OCI-LY3 (cell line): Measurements from ENCODE around the gene CDK17.
"Not testable (repeated sequence)": the region's sequence is repeated elsewhere in the genome, so short reads cannot be mapped to it uniquely, and the experiment has no call there.

Experiments used
- H2AFZ ChIP-seq: fragments of 200-600, 300-600 bp; shearing (Covaris generic); 2 replicates; pipeline ENCODE4 v1.6.0; 2014; ENCODE audit warnings: antibody characterized with exemption, low read depth, low read length
- H3K27ac ChIP-seq: fragments of 200-600, 300-600 bp; sonication (generic); 2 replicates; pipeline ENCODE4 v1.5.1; 2014; ENCODE audit warnings: mild to moderate bottlenecking, low read length, moderate library complexity, mixed read lengths
- H3K27me3 ChIP-seq: fragments of 200-600, 300-600 bp; sonication (generic); 2 replicates; pipeline ENCODE4 v1.6.1; 2014; ENCODE audit warnings: low read depth, low read length, mixed read lengths
- H3K36me3 ChIP-seq: fragments of 200-600, 300-600 bp; sonication (generic); replicated peaks from 2 replicates; pipeline ENCODE3; 2014; ENCODE audit warnings: low read depth, low read length, mixed read lengths
- H3K4me1 ChIP-seq: fragments of 300-600, 200-600 bp; sonication (generic); 2 replicates; pipeline ENCODE4 v1.6.1; 2014; ENCODE audit warnings: low read length, mixed read lengths
- H3K4me2 ChIP-seq: fragments of 200-600, 300-600 bp; sonication (generic); 2 replicates; pipeline ENCODE4 v1.6.1; 2014; ENCODE audit warnings: low read length, mixed read lengths
- H3K4me3 ChIP-seq: fragments of 300-600, 200-600 bp; sonication (generic); 2 replicates; pipeline ENCODE4 v1.5.1; 2014; ENCODE audit warnings: antibody characterized with exemption, mild to moderate bottlenecking, low read length, moderate library complexity
- H3K79me2 ChIP-seq: fragments of 300-600, 200-600 bp; shearing (Covaris generic); 2 replicates; pipeline ENCODE4 v1.6.1; 2014; ENCODE audit warnings: mild to moderate bottlenecking, low read length, mixed read lengths
- H3K9ac ChIP-seq: fragments of 300-600, 200-600 bp; shearing (Covaris generic); 2 replicates; pipeline ENCODE4 v1.6.0; 2014; ENCODE audit warnings: mild to moderate bottlenecking, low read length, moderate library complexity
- H3K9me3 ChIP-seq: fragments of 200-600, 300-600 bp; shearing (Covaris generic); 2 replicates; pipeline ENCODE4 v1.6.1; 2014; ENCODE audit warnings: low read length, mixed read lengths; ENCODE audit not compliant: insufficient read depth
- H4K20me1 ChIP-seq: fragments of 200-600, 300-600 bp; sonication (generic); 2 replicates; pipeline ENCODE4 v1.6.1; 2016; ENCODE audit warnings: low read length, mixed read lengths; ENCODE audit not compliant: insufficient read depth
- EZH2phosphoT487 ChIP-seq: fragments of 200-600 bp; shearing (Covaris generic); IDR thresholded peaks from 2 replicates; pipeline ENCODE4 v1.6.1; 2018; ENCODE audit warnings: antibody characterized with exemption, mixed run types, low read depth
- TF ChIP-seq, protein P1 (sequence below): fragments of 200-600, 300-600 bp; sonication (generic); IDR thresholded peaks from 2 replicates; pipeline ENCODE4 v1.5.1; 2014; ENCODE audit warnings: antibody characterized with exemption, low read length, low read depth

Gene CDK17

DNA sequence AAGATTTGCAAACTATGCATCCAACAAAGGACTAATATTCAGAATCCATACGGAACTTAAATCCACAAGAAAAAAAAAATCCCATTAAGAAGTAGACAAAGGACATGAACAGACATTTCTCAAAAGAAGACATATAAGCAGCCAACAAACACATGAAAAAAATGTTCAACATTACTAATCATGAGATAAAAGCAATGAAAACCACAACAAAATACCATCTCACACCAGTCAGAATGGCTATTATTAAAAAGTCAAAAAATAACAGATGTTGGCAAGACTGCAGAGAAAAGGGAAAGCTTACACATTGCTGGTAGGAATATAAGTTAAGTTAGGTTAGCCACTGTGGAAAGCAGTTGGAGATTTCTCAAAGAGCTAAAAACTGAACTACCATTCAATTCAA, 16.2 kb downstream of the CDK17 start:
- H3K4me3 ChIP-seq = no peak overlapping the region
- H3K9ac ChIP-seq = no peak overlapping the region
- no peaks in the 10 kb centered on the region for H3K36me3 ChIP-seq
- no peak for TF ChIP-seq EZH2phosphoT487
- TF ChIP-seq, protein P1, sequence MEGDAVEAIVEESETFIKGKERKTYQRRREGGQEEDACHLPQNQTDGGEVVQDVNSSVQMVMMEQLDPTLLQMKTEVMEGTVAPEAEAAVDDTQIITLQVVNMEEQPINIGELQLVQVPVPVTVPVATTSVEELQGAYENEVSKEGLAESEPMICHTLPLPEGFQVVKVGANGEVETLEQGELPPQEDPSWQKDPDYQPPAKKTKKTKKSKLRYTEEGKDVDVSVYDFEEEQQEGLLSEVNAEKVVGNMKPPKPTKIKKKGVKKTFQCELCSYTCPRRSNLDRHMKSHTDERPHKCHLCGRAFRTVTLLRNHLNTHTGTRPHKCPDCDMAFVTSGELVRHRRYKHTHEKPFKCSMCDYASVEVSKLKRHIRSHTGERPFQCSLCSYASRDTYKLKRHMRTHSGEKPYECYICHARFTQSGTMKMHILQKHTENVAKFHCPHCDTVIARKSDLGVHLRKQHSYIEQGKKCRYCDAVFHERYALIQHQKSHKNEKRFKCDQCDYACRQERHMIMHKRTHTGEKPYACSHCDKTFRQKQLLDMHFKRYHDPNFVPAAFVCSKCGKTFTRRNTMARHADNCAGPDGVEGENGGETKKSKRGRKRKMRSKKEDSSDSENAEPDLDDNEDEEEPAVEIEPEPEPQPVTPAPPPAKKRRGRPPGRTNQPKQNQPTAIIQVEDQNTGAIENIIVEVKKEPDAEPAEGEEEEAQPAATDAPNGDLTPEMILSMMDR = no peak
- no peak overlapping the region for H3K4me2 ChIP-seq
- H3K27me3 ChIP-seq = no peaks in the 10 kb centered on the region
- H3K27ac ChIP-seq = no peak overlapping the region
- H4K20me1 ChIP-seq = peaks cover 12% of the 10 kb centered on the region
- no peaks in the 10 kb centered on the region for H3K9me3 ChIP-seq
- H3K79me2 ChIP-seq = peaks cover 86% of the 10 kb centered on the region
- no peak overlapping the region for H2AFZ ChIP-seq
- no peaks in the 10 kb centered on the region for H3K4me1 ChIP-seq

DNA sequence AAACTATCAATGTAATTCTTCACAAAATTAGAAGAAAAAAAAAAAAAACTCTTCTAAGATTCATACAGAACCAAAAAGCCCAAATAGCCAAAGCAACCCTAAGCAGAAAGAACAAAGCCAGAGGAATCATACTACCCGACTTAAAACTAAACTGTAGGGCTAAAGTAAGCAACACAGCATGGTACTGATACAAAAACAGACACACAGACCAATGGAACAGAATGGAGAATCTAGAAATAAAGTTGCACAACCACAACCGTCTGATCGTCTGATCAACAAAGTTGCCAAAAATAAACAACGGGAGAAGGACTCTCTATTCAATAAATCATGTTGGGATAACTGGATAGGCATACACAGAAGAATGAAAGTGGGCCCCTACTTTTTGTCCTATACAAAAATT, 16.9 kb downstream of the CDK17 start:
- Histone ChIP-seq H2AFZ (no peak overlapping the region), H3K4me3 (no peak overlapping the region), H3K9ac (no peak overlapping the region), H3K79me2 (peaks cover 87% of the 10 kb centered on the region), H4K20me1 (peaks cover 12% of the 10 kb centered on the region), H3K27me3 (no peaks in the 10 kb centered on the region), H3K4me2 (no peak overlapping the region), H3K4me1 (no peaks in the 10 kb centered on the region), H3K27ac (no peak overlapping the region), H3K9me3 (no peaks in the 10 kb centered on the region), H3K36me3 (no peaks in the 10 kb centered on the region)
- TF ChIP-seq, protein P1 = no peak
- no peak for TF ChIP-seq EZH2phosphoT487

DNA sequence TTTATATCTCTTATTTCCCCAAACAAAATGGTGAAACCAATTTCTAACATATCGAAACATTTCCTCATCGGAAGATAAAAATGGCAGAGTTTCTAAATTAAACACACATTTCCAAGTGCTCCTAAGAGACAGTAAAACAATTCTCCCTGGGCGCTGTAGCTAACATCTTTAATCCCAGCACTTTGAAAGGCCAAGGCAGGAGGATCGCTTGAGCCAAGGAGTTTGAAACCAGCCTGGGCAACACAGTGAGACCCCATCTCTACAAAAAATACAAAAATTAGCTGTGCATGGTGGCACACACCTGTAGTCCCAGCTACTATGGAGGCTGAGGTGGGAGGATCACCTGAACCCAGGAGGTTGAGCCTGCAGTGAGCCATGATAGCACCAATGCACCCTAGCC, 20.5 kb downstream of the CDK17 start:
- H3K4me3 ChIP-seq, H3K36me3 ChIP-seq, H3K4me1 ChIP-seq, H3K9ac ChIP-seq, H2AFZ ChIP-seq, H3K9me3 ChIP-seq, H3K4me2 ChIP-seq, H3K27ac ChIP-seq, H3K27me3 ChIP-seq: not testable (repeated sequence)
- peaks cover 90% of the 10 kb centered on the region for H3K79me2 ChIP-seq
- H4K20me1 ChIP-seq = peaks cover 22% of the 10 kb centered on the region; the same call in 1 of the 2 replicates

DNA sequence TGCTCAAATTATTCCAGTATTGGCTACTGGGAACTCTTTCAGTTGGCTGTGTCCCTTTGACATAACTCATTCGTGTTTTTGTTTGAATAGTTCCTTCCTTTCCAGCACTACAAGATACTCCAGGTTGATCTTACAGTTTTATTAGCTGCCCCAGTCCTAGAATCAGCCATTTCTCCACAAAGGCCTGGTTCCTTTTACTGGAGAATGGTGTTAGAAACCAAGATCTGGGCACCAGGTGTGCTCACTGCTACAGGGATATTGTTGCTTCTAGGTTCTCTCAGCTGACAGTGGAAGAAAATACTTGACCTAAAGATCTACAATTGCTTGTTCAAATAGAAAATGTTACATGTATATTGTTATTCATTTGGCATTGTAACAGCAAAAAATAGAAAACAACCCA, 21.9 kb downstream of the CDK17 start:
- TF ChIP-seq EZH2phosphoT487 = no peak
- TF ChIP-seq, protein P1 = no peak
- Histone ChIP-seq H3K27me3 (no peaks in the 10 kb centered on the region), H3K27ac (no peak overlapping the region), H3K79me2 (peaks cover 88% of the 10 kb centered on the region), H3K4me1 (no peaks in the 10 kb centered on the region), H3K36me3 (no peaks in the 10 kb centered on the region), H3K9ac (no peak overlapping the region), H3K4me2 (peak overlapping the region; percentile 8), H4K20me1 (peaks cover 24% of the 10 kb centered on the region; the same call in 1 of the 2 replicates), H2AFZ (no peak overlapping the region), H3K9me3 (no peaks in the 10 kb centered on the region), H3K4me3 (no peak overlapping the region)

DNA sequence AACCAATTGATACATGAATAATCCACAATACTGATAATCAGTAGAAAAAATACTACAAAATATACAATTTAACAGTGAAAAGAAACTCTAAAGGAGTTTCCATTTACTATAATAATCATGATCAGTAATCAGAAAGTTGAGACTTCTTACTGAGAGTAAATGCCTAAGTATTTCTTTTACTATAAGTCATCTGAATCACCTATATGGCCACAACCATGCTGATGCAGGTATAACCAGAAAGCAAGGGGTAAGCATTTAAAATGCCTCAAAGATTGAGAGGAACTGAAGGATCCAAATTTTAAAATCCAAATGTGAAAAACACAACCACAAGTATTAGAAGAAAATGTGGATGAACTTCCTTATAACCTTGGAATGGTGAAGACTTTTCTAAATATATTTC, 23.4 kb downstream of the CDK17 start:
- H3K9ac ChIP-seq = no peak overlapping the region
- no peaks in the 10 kb centered on the region for H3K36me3 ChIP-seq
- no peak overlapping the region for H2AFZ ChIP-seq
- no peaks in the 10 kb centered on the region for H3K9me3 ChIP-seq
- no peak overlapping the region for H3K4me2 ChIP-seq
- peaks cover 24% of the 10 kb centered on the region; the same call in 1 of the 2 replicates for H4K20me1 ChIP-seq
- no peak overlapping the region for H3K27ac ChIP-seq
- TF ChIP-seq EZH2phosphoT487 = no peak
- TF ChIP-seq, protein P1 = no peak
- no peak overlapping the region for H3K4me3 ChIP-seq
- H3K79me2 ChIP-seq = peaks cover 83% of the 10 kb centered on the region
- H3K4me1 ChIP-seq = no peaks in the 10 kb centered on the region
- H3K27me3 ChIP-seq = no peaks in the 10 kb centered on the region
